Caco-2 (cell line): ENCODE measurements around the gene CDC42EP2. TPM values are rescaled to one million over a fixed set of nuclear protein-coding genes. Genes with fewer than 3 reads are reported as not detected.

Source experiments
- BruUV-seq: library from RNA; stranded (reverse); fragments of 400-500 nt; replicated peaks from 2 replicates; lab custom pipeline; 2021; lab: Mats Ljungman, UMichigan
- CTCF ChIA-PET: fragments of 300-600 bp; sonication (Branson Sonifier 250); formaldehyde crosslinking; loops from one replicate; lab custom pipeline; 2022; ENCODE audit warnings: antibody characterized with exemption; lab: Charles Lee
- POLR2A ChIA-PET: fragments of 300-600 bp; sonication (Branson Sonifier 250); formaldehyde crosslinking; loops from one replicate; lab custom pipeline; 2022; ENCODE audit warnings: antibody characterized with exemption; lab: Charles Lee
- DNase-seq, 2 experiments: peaks; one replicate each; pipeline versions ENCODE4 v3.0.0 to v3.0.0-alpha.2; 2020 to 2022
- H3K27me3 ChIP-seq: replicated peaks from 2 replicates; pipeline ENCODE4 v1.6.0; 2011; ENCODE audit warnings: low read length; ENCODE audit not compliant: control insufficient read depth, insufficient read depth
- H3K36me3 ChIP-seq: 2 replicates; pipeline ENCODE4 v1.5.1; 2011; ENCODE audit warnings: low read length; ENCODE audit not compliant: control insufficient read depth, insufficient read depth
- H3K4me1 ChIP-seq: fragments of 250-450 bp; sonication (Bioruptor Pico); 2 replicates; pipeline ENCODE4 v1.5.1; 2020; ENCODE audit warnings: mild to moderate bottlenecking
- H3K4me3 ChIP-seq: 2 replicates; pipeline ENCODE4 v1.5.1; 2011; ENCODE audit warnings: low read depth, mild to moderate bottlenecking, control low read depth, low read length
- H3K9me3 ChIP-seq: fragments of 250-450 bp; sonication (Bioruptor Pico); 2 replicates; pipeline ENCODE4 v1.5.1; 2020; ENCODE audit warnings: mild to moderate bottlenecking, moderate library complexity
- H3K27ac Mint-ChIP-seq: one replicate; pipeline ENCODE4 v1.8.0; 2022; ENCODE audit warnings: mixed read lengths; ENCODE audit not compliant: unreplicated experiment
- H3K27me3 Mint-ChIP-seq: one replicate; pipeline ENCODE4 v1.8.0; 2022; ENCODE audit warnings: mixed read lengths; ENCODE audit not compliant: insufficient read depth, unreplicated experiment
- H3K36me3 Mint-ChIP-seq: one replicate; pipeline ENCODE4 v1.8.0; 2022; ENCODE audit warnings: mild to moderate bottlenecking, mixed read lengths; ENCODE audit not compliant: insufficient read depth, unreplicated experiment
- H3K4me1 Mint-ChIP-seq: one replicate; pipeline ENCODE4 v1.8.0; 2022; ENCODE audit warnings: low read depth, mixed read lengths; ENCODE audit not compliant: unreplicated experiment
- H3K4me3 Mint-ChIP-seq: one replicate; pipeline ENCODE4 v1.8.0; 2022; ENCODE audit warnings: mild to moderate bottlenecking, moderate library complexity, mixed read lengths; ENCODE audit not compliant: unreplicated experiment
- H3K9me3 Mint-ChIP-seq: one replicate; pipeline ENCODE4 v1.8.0; 2022; ENCODE audit warnings: mixed read lengths; ENCODE audit not compliant: unreplicated experiment
- intact Hi-C: fragments of 100-400 bp; cut with micrococcal nuclease; formaldehyde crosslinking; loops from one replicate; pipeline ENCODE4 v1.10.0; 2022; ENCODE audit not compliant: unreplicated experiment
- total RNA-seq: library from RNA; stranded (reverse); gene quantifications from 2 replicates; pipeline ENCODE4 v1.2.3, GENCODE V29; 2022
- TF ChIP-seq, protein P1 (sequence below), 2 experiments: fragments of 200-600 bp in 1 of 2; IDR thresholded peaks; 1 replicate in 1 of 2; 2 replicates in 1 of 2; pipeline versions ENCODE4 v1.5.1 to v1.8.0; 2011 to 2022; ENCODE audit warnings: antibody characterized with exemption in 1 of 2, control low read depth in 1 of 2, inconsistent platforms in 1 of 2, low read depth in 1 of 2, low read length in 1 of 2, mild to moderate bottlenecking in 1 of 2, moderate library complexity in 1 of 2; ENCODE audit not compliant: insufficient read depth in 1 of 2, severe bottlenecking in 1 of 2, unreplicated experiment in 1 of 2

The CDC42EP2 gene
- total RNA-seq, 1 experiment from 2014 or later = 38.0 TPM

GRCh38 chr11:65291613-65292012 lies 23.1 kb upstream of the CDC42EP2 start:
- intact Hi-C loops = loop anchor here (1.0 kb wide), 3 partner anchors 15 to 23 kb away; partner anchors contain the start of gene CDC42EP2
- peak in 1 of 2 experiments; percentile 49 for DNase-seq
- ChIA-PET CTCF (interaction anchor here (0.5 to 2.3 kb wide), 6 partner anchors 11 to 90 kb away, joined by 3 to 41 read pairs (median 4); partner anchors contain the start of gene CDC42EP2), POLR2A (interaction anchor here (1.1 to 2.4 kb wide), 9 partner anchors 10 to 42 kb away, joined by 4 to 32 read pairs (median 7); partner anchors contain the start of genes CDC42EP2, DPF2 and POLA2)
- BruUV-seq = TSS peak; percentile 97
- Mint-ChIP-seq H3K4me1 (peaks cover 53% of the 10 kb centered on the region), H3K27ac (peak overlapping the region; percentile 97), H3K27me3 (no peaks in the 10 kb centered on the region), H3K9me3 (no peaks in the 10 kb centered on the region), H3K4me3 (peak overlapping the region; percentile 83), H3K36me3 (peaks cover 81% of the 10 kb centered on the region)
- Histone ChIP-seq H3K36me3 (peaks cover 5% of the 10 kb centered on the region; the same call in 1 of the 2 replicates), H3K4me1 (peaks cover 53% of the 10 kb centered on the region), H3K27me3 (no peaks in the 10 kb centered on the region), H3K4me3 (no peak overlapping the region; the same call in 1 of the 2 replicates), H3K9me3 (no peaks in the 10 kb centered on the region)
- TF ChIP-seq, protein P1, sequence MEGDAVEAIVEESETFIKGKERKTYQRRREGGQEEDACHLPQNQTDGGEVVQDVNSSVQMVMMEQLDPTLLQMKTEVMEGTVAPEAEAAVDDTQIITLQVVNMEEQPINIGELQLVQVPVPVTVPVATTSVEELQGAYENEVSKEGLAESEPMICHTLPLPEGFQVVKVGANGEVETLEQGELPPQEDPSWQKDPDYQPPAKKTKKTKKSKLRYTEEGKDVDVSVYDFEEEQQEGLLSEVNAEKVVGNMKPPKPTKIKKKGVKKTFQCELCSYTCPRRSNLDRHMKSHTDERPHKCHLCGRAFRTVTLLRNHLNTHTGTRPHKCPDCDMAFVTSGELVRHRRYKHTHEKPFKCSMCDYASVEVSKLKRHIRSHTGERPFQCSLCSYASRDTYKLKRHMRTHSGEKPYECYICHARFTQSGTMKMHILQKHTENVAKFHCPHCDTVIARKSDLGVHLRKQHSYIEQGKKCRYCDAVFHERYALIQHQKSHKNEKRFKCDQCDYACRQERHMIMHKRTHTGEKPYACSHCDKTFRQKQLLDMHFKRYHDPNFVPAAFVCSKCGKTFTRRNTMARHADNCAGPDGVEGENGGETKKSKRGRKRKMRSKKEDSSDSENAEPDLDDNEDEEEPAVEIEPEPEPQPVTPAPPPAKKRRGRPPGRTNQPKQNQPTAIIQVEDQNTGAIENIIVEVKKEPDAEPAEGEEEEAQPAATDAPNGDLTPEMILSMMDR (IDR thresholded peaks at IDR 0.05; ENCODE audit: insufficient read depth in 1 of 2, low read depth in 1 of 2, low read length in 1 of 2, severe bottlenecking in 1 of 2, unreplicated experiment in 1 of 2) = no peak

DNA sequence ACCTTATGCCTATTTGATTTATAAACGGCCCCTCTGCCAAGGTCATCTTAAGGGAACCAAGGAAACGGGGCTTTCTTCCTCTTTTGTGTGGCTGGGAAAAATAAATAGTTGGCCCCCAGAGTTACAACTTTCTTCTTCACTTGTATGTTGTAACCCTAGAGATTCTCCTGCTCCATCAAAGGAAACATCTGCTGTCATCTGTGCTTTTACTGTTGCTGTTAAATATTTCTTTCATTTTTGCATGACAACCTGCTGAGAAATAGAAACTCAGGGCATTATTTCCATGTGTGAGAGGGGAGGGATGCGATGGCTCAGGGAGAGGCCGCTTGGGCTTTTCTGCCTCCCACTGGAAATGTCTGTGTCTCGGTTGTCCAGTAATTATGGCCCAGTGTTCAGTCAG lies 21.8 kb upstream of the CDC42EP2 start:
- peaks cover 5% of the 10 kb centered on the region for H3K36me3 ChIP-seq
- intact Hi-C loops = loop anchor here (1.0 kb wide), 3 partner anchors 13 to 21 kb away; partner anchors contain the start of gene CDC42EP2
- no peaks in the 10 kb centered on the region for H3K9me3 Mint-ChIP-seq
- no peaks in the 10 kb centered on the region for H3K9me3 ChIP-seq
- ChIA-PET POLR2A (interaction anchor here (1.0 to 1.7 kb wide), 7 partner anchors 9 to 24 kb away, joined by 3 to 32 read pairs (median 7); partner anchors contain the start of gene CDC42EP2), CTCF (interaction anchor here (1.1 to 2.3 kb wide), 5 partner anchors 13 to 37 kb away, joined by 3 to 41 read pairs (median 4); partner anchors contain the start of gene CDC42EP2)
- no peak overlapping the region for H3K4me3 ChIP-seq
- peaks cover 59% of the 10 kb centered on the region for H3K4me1 ChIP-seq
- H3K4me1 Mint-ChIP-seq = peaks cover 53% of the 10 kb centered on the region
- H3K27me3 ChIP-seq = no peaks in the 10 kb centered on the region
- no TSS peak for BruUV-seq
- DNase-seq = no peak
- TF ChIP-seq, protein P1 (IDR thresholded peaks at IDR 0.05; ENCODE audit: insufficient read depth in 1 of 2, low read depth in 1 of 2, low read length in 1 of 2, severe bottlenecking in 1 of 2, unreplicated experiment in 1 of 2) = no peak
- peaks cover 80% of the 10 kb centered on the region for H3K36me3 Mint-ChIP-seq
- H3K27me3 Mint-ChIP-seq = no peaks in the 10 kb centered on the region
- peak overlapping the region; percentile 97 for H3K27ac Mint-ChIP-seq
- H3K4me3 Mint-ChIP-seq = peak overlapping the region; percentile 83

DNA sequence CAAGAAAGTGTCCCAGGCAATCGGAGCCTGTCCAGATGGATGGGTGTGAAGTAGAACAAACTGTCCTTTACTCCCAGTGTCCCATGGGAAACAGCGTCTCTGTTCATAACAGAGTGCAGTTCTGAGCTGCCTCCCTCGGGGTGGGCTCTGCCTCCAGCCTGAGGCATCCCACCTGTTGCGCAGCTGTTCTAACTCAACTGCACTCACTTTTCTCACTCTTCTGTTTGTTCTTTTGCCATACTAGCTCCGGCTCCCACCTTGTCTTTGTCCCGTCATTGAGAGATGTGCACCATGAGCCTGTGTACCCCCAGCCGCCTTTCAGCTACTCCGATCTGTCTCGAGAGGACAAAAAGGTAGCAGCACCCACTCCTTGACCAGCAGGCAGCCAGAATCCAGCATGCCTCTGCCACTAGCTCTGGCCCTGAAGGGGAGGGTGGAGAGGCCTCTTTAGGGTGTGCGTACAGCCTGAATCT lies 20.7 kb upstream of the CDC42EP2 start:
- intact Hi-C loops = no loop called here

More for the DNA sequence above, 20.7 kb upstream of the CDC42EP2 start:
- TF ChIP-seq, protein P1 (IDR thresholded peaks at IDR 0.05; ENCODE audit: insufficient read depth in 1 of 2, low read depth in 1 of 2, low read length in 1 of 2, severe bottlenecking in 1 of 2, unreplicated experiment in 1 of 2) = no peak
- no peak for DNase-seq
- H3K4me1 Mint-ChIP-seq = peaks cover 53% of the 10 kb centered on the region
- H3K27me3 Mint-ChIP-seq = no peaks in the 10 kb centered on the region
- Histone ChIP-seq H3K4me3 (no peak overlapping the region), H3K27me3 (no peaks in the 10 kb centered on the region), H3K36me3 (peaks cover 5% of the 10 kb centered on the region), H3K4me1 (peaks cover 62% of the 10 kb centered on the region), H3K9me3 (no peaks in the 10 kb centered on the region)
- no peaks in the 10 kb centered on the region for H3K9me3 Mint-ChIP-seq
- peaks cover 72% of the 10 kb centered on the region for H3K36me3 Mint-ChIP-seq
- H3K4me3 Mint-ChIP-seq = no peak overlapping the region
- H3K27ac Mint-ChIP-seq = peak overlapping the region; percentile 97
- ChIA-PET CTCF (interaction anchor here (0.6 to 1.9 kb wide), 4 partner anchors 12 to 21 kb away, joined by 3 to 23 read pairs (median 3); no protein-coding TSS in a partner anchor), POLR2A (interaction anchor here (0.8 to 1.0 kb wide), 2 partner anchors 19 to 20 kb away, joined by 3 read pairs; partner anchors contain the start of gene CDC42EP2)
- no TSS peak for BruUV-seq
